BLaER1 (cell line): Measurements from ENCODE around the gene S100A5.

Source experiments
- H3K27ac ChIP-seq: shearing (Covaris generic); formaldehyde crosslinking; 2 replicates; pipeline ENCODE4 v1.8.1; 2022
- H3K27me3 ChIP-seq: shearing (Covaris generic); formaldehyde crosslinking; 2 replicates; pipeline ENCODE4 v1.8.1; 2022
- H3K36me3 ChIP-seq: shearing (Covaris generic); formaldehyde crosslinking; 2 replicates; pipeline ENCODE4 v1.8.1; 2022
- H3K4me1 ChIP-seq: shearing (Covaris generic); formaldehyde crosslinking; 2 replicates; pipeline ENCODE4 v1.8.1; 2022
- H3K4me2 ChIP-seq: shearing (Covaris generic); formaldehyde crosslinking; 2 replicates; pipeline ENCODE4 v1.8.1; 2022
- H3K4me3 ChIP-seq: shearing (Covaris generic); formaldehyde crosslinking; 2 replicates; pipeline ENCODE4 v1.8.1; 2022
- H3K9ac ChIP-seq: shearing (Covaris generic); formaldehyde crosslinking; 2 replicates; pipeline ENCODE4 v1.8.1; 2022
- H3K9me3 ChIP-seq: shearing (Covaris generic); formaldehyde crosslinking; 2 replicates; pipeline ENCODE4 v1.8.1; 2022
- H4K20me1 ChIP-seq: shearing (Covaris generic); formaldehyde crosslinking; 2 replicates; pipeline ENCODE4 v1.8.1; 2022
- Cebpa-rat ChIP-seq: shearing (Covaris generic); IDR thresholded peaks from 2 replicates; pipeline ENCODE4 v1.8.1; 2022

The S100A5 gene

DNA sequence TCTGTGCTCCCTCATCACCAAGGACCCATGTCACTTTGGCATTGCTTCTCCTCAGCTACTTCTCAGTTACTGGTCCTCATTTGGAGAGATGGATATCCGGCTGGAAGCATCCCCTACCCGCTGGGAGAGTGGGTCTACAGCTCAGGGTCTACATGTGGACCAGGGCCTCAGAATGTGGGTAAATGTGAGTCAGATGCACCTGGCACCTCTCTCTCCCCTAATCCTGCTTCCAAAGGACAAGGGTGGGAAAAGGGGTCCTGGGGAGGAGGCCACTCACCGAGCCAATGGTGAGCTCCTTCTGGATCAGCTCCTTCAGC is 5.9 kb downstream of the S100A5 start:
- Histone ChIP-seq H4K20me1 (no peaks in the 10 kb centered on the region), H3K4me3 (no peak overlapping the region), H3K9ac (no peak overlapping the region), H3K4me2 (peak overlapping the region; percentile 91; the same call in 1 of the 2 replicates), H3K27me3 (peaks cover 20% of the 10 kb centered on the region), H3K4me1 (peaks cover 45% of the 10 kb centered on the region), H3K9me3 (no peaks in the 10 kb centered on the region), H3K27ac (no peak overlapping the region), H3K36me3 (no peaks in the 10 kb centered on the region)
- TF ChIP-seq Cebpa-rat = no peak

GRCh38 chr1:153534226-153534924 is 6.4 kb downstream of the S100A5 start:
- Histone ChIP-seq H3K9ac (no peak overlapping the region), H3K36me3 (no peaks in the 10 kb centered on the region), H4K20me1 (no peaks in the 10 kb centered on the region), H3K9me3 (no peaks in the 10 kb centered on the region), H3K27ac (no peak overlapping the region), H3K4me1 (peaks cover 40% of the 10 kb centered on the region), H3K4me2 (no peak overlapping the region), H3K27me3 (peaks cover 20% of the 10 kb centered on the region), H3K4me3 (no peak overlapping the region)
- TF ChIP-seq Cebpa-rat = no peak

DNA sequence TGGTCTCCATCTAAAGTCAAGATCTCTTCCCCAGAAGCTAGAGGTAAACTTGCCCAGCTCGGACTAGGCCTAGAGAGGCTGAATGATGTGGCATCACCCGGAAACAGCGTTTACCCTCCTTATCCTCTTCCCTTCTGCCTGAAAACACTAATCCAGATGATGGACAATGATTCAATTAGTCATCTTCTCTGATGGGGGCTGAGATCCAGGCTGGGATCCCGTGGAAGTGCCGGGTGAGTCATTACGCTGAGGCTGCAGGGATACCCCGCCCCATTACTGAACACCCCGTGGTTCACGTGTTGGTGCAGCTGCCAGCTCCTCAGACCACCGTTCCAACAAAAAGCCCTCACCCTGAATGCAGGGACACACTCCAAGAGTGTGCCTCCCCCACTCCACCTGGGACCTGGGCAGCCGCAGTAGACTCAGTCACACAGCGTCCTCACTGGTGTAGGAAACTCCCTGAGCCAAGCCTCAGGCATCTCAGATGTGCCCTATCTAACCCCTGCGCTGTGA is 7.0 kb downstream of the S100A5 start:
- Histone ChIP-seq H3K9me3 (no peaks in the 10 kb centered on the region), H3K27ac (no peak overlapping the region), H3K4me3 (no peak overlapping the region), H3K27me3 (peaks cover 20% of the 10 kb centered on the region), H3K9ac (no peak overlapping the region), H3K4me2 (0 out of 2 replicates have a peak overlapping the region, but pooled peaks have one; percentile 58), H3K4me1 (peaks cover 40% of the 10 kb centered on the region), H3K36me3 (no peaks in the 10 kb centered on the region), H4K20me1 (no peaks in the 10 kb centered on the region)
- TF ChIP-seq Cebpa-rat = no peak

DNA sequence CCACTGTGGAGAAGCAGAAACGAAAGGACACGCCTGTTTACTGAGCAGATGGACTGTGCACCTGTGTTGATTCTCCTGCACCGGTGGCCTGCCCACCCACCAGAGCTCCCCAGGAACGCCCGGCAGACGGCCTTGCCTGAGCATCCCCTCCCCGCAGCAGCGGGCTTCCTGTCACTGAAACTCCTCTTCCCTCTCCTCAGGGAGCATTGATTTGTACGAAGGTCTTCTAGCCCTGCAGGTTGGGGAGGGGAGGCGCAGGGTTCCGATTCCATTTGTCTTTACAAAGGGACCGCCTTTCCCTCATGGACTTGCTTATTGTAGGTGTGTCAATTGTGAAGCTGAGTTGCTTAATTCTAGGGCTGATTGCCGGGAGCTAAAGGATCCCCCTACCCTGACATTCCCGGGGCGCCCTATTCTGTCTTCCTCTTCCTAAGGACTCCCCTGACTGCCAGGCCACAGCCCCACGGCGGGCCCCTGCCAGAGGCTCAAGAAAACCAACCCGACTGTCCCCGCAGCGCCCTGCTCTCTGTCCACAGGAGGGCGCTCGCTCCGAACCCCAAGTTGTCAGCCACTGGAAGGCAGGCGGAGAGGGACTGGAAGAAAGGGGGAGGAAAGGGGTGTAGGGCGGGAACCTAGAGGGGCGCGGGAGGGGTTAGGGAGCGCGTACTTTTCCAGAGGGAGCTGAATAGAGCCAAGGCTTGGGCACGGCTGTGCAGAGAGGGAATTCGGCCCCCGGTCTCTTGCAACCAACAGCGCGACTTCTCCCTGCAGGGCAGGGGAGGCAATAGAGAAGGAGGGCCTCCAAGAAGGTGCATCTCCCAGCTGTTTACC is 7.8 kb downstream of the S100A5 start:
- peak overlapping the region; percentile 58 for H3K4me2 ChIP-seq
- no peak for TF ChIP-seq Cebpa-rat
- H3K27me3 ChIP-seq = peaks cover 20% of the 10 kb centered on the region
- no peak overlapping the region for H3K27ac ChIP-seq
- H3K36me3 ChIP-seq = no peaks in the 10 kb centered on the region
- peaks cover 40% of the 10 kb centered on the region for H3K4me1 ChIP-seq
- no peaks in the 10 kb centered on the region for H4K20me1 ChIP-seq
- no peaks in the 10 kb centered on the region for H3K9me3 ChIP-seq
- H3K9ac ChIP-seq = no peak overlapping the region
- no peak overlapping the region for H3K4me3 ChIP-seq

GRCh38 chr1:153532181-153532580 is 8.6 kb downstream of the S100A5 start:
- peaks cover 40% of the 10 kb centered on the region for H3K4me1 ChIP-seq
- TF ChIP-seq Cebpa-rat = no peak
- no peaks in the 10 kb centered on the region for H3K9me3 ChIP-seq
- H3K9ac ChIP-seq = no peak overlapping the region
- no peaks in the 10 kb centered on the region for H4K20me1 ChIP-seq
- peaks cover 20% of the 10 kb centered on the region for H3K27me3 ChIP-seq
- peak overlapping the region; percentile 58 for H3K4me2 ChIP-seq
- H3K4me3 ChIP-seq = no peak overlapping the region
- H3K36me3 ChIP-seq = no peaks in the 10 kb centered on the region
- no peak overlapping the region for H3K27ac ChIP-seq

GRCh38 chr1:153531638-153532037 is 9.1 kb downstream of the S100A5 start:
- no peak for TF ChIP-seq Cebpa-rat
- no peak overlapping the region for H3K4me3 ChIP-seq
- H3K27me3 ChIP-seq = peaks cover 16% of the 10 kb centered on the region
- no peaks in the 10 kb centered on the region for H4K20me1 ChIP-seq
- H3K4me2 ChIP-seq = peak overlapping the region; percentile 58; the same call in 1 of the 2 replicates
- H3K27ac ChIP-seq = no peak overlapping the region
- H3K9ac ChIP-seq = no peak overlapping the region
- H3K9me3 ChIP-seq = no peaks in the 10 kb centered on the region
- H3K4me1 ChIP-seq = peaks cover 36% of the 10 kb centered on the region
- H3K36me3 ChIP-seq = no peaks in the 10 kb centered on the region

- Histone ChIP-seq H3K27me3 (no peaks in the 10 kb centered on the region), H3K9ac (no peak overlapping the region), H3K36me3 (no peaks in the 10 kb centered on the region), H3K9me3 (no peaks in the 10 kb centered on the region), H4K20me1 (no peaks in the 10 kb centered on the region), H3K4me2 (no peak overlapping the region), H3K4me3 (no peak overlapping the region), H3K4me1 (peaks cover 11% of the 10 kb centered on the region), H3K27ac (no peak overlapping the region)
- no peak for TF ChIP-seq Cebpa-rat
Observed at GRCh38 chr1:153527683-153528040, 13.1 kb downstream of the S100A5 start.

DNA sequence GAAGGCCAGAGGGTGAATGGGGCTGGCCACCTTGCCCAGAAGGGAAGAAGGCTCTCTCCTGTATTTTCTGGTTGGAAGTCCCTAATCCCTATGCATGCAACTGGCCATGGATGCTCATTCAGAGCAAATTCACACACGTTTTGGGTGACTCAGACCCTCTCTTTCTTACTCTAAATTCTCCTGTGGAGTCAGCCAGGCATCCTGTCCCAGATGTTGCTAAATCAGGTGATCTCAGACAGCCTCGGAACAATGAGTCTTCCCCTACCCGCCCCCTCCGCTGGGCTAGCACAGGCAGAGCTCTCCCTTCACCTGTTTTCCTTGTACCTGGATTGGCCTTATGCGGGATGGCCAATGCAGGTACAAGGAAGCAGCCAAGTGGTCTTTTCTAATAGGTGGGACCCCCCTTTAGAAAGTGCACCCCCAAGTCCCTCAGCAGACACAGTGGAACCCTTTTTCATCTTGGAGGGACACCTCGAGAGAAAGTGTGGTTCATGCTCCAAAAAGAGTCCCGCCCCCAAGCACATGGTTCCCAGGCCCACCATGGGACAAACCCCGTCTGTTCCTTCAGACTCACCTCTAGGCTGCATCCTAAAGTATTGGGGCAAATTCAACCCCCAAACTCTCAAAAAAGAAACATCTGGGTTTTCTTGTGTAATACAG is 13.6 kb downstream of the S100A5 start:
- no peaks in the 10 kb centered on the region for H3K27me3 ChIP-seq
- peaks cover 5% of the 10 kb centered on the region for H3K4me1 ChIP-seq
- H3K4me3 ChIP-seq = no peak overlapping the region
- H3K36me3 ChIP-seq = no peaks in the 10 kb centered on the region
- no peaks in the 10 kb centered on the region for H3K9me3 ChIP-seq
- H3K4me2 ChIP-seq = no peak overlapping the region
- no peak for TF ChIP-seq Cebpa-rat
- no peaks in the 10 kb centered on the region for H4K20me1 ChIP-seq
- H3K9ac ChIP-seq = no peak overlapping the region
- no peak overlapping the region for H3K27ac ChIP-seq

- no peaks in the 10 kb centered on the region for H3K36me3 ChIP-seq
- no peaks in the 10 kb centered on the region for H4K20me1 ChIP-seq
- no peaks in the 10 kb centered on the region for H3K9me3 ChIP-seq
- no peaks in the 10 kb centered on the region for H3K4me1 ChIP-seq
- no peak overlapping the region for H3K4me2 ChIP-seq
- H3K27ac ChIP-seq = no peak overlapping the region
- TF ChIP-seq Cebpa-rat = no peak
- H3K4me3 ChIP-seq = no peak overlapping the region
- no peak overlapping the region for H3K9ac ChIP-seq
- H3K27me3 ChIP-seq = no peaks in the 10 kb centered on the region
Observed at GRCh38 chr1:153526132-153526543, 14.6 kb downstream of the S100A5 start.
